DND-41 (cell line): ENCODE data around the gene TIMM44.

Experiments used
- ATAC-seq: fragments of 200-7000 bp; cut with Tn5 transposase; 3 replicates; pipeline ENCODE4 v1.9.1; 2021; ENCODE audit warnings: low read depth; ENCODE audit not compliant: insufficient read depth
- DNase-seq: peaks from one replicate; pipeline ENCODE4 v3.0.0-alpha.2; 2020
- H2AFZ ChIP-seq: 2 replicates; pipeline ENCODE4 v1.6.0; 2012; ENCODE audit warnings: low read depth, low read length
- H3K27ac ChIP-seq: 2 replicates; pipeline ENCODE4 v1.5.1; 2012; ENCODE audit warnings: low read length, inconsistent platforms
- H3K27me3 ChIP-seq: fragments of 200-600 bp; sonication (generic); 2 replicates; pipeline ENCODE4 v1.6.0; 2012; ENCODE audit warnings: low read length, mild to moderate bottlenecking, inconsistent platforms; ENCODE audit not compliant: insufficient read depth, poor library complexity
- H3K36me3 ChIP-seq: 2 replicates; pipeline ENCODE4 v1.5.1; 2012; ENCODE audit warnings: low read length, inconsistent platforms; ENCODE audit not compliant: insufficient read depth
- H3K4me1 ChIP-seq: 2 replicates; pipeline ENCODE4 v1.5.1; 2012; ENCODE audit warnings: mild to moderate bottlenecking, low read length; ENCODE audit not compliant: insufficient read depth
- H3K4me2 ChIP-seq: 2 replicates; pipeline ENCODE4 v1.6.0; 2012; ENCODE audit warnings: mild to moderate bottlenecking, moderate library complexity, low read length, inconsistent platforms; ENCODE audit not compliant: insufficient read depth
- H3K4me3 ChIP-seq, 2 experiments: fragments of 200-600 bp in 1 of 2; shearing (Covaris generic) in 1 of 2; 2 replicates each; pipeline ENCODE4 v1.5.1; 2012 to 2016; ENCODE audit warnings: inconsistent platforms in 2 of 2, low read length in 2 of 2, mild to moderate bottlenecking in 2 of 2, low read depth in 1 of 2, moderate library complexity in 1 of 2
- H3K79me2 ChIP-seq: 2 replicates; pipeline ENCODE4 v1.6.0; 2012; ENCODE audit warnings: low read length, inconsistent platforms; ENCODE audit not compliant: insufficient read depth
- H3K9ac ChIP-seq: 2 replicates; pipeline ENCODE4 v1.6.0; 2012; ENCODE audit warnings: low read depth, mild to moderate bottlenecking, inconsistent platforms, low read length, moderate library complexity
- H3K9me3 ChIP-seq: 2 replicates; pipeline ENCODE4 v1.5.1; 2012; ENCODE audit warnings: low read length, moderate library complexity, mild to moderate bottlenecking, inconsistent platforms; ENCODE audit not compliant: insufficient read depth, severe bottlenecking
- H4K20me1 ChIP-seq: 2 replicates; pipeline ENCODE4 v1.6.0; 2012; ENCODE audit warnings: low read length; ENCODE audit not compliant: insufficient read depth
- CTCF ChIP-seq: IDR thresholded peaks from 2 replicates; pipeline ENCODE4 v1.5.1; 2012; ENCODE audit warnings: borderline replicate concordance, low read length, moderate library complexity, mild to moderate bottlenecking; ENCODE audit not compliant: poor library complexity, severe bottlenecking; ENCODE audit errors: extremely low read depth
- EZH2 ChIP-seq: IDR thresholded peaks from 3 replicates; pipeline ENCODE4 v1.6.1; 2012; ENCODE audit warnings: borderline replicate concordance, low read depth, mild to moderate bottlenecking, moderate library complexity, low read length, inconsistent platforms; ENCODE audit not compliant: severe bottlenecking

TIMM44 gene

GRCh38 chr19:7885818-7886217, 57.6 kb downstream of the TIMM44 start:
- Histone ChIP-seq H3K4me3 (no peak overlapping the region), H4K20me1 (no peaks in the 10 kb centered on the region), H3K36me3 (no peaks in the 10 kb centered on the region), H3K4me2 (no peak overlapping the region), H3K9me3 (no peaks in the 10 kb centered on the region), H2AFZ (no peak overlapping the region), H3K79me2 (no peaks in the 10 kb centered on the region), H3K27me3 (no peaks in the 10 kb centered on the region), H3K9ac (no peak overlapping the region), H3K27ac (no peak overlapping the region), H3K4me1 (peaks cover 4% of the 10 kb centered on the region)
- DNase-seq (no peak), ATAC-seq (no peak)
- no peak for TF ChIP-seq CTCF
- no peak for TF ChIP-seq EZH2

GRCh38 chr19:7883796-7884570, 59.5 kb downstream of the TIMM44 start:
- DNase-seq: no peak
- TF ChIP-seq CTCF (no peak), EZH2 (no peak)

GRCh38 chr19:7883105-7883504, 60.4 kb downstream of the TIMM44 start:
- no peaks in the 10 kb centered on the region for H3K36me3 ChIP-seq
- DNase-seq: no peak
- TF ChIP-seq CTCF (no peak), EZH2 (no peak)
- H3K9ac ChIP-seq: no peak overlapping the region
- no peaks in the 10 kb centered on the region for H4K20me1 ChIP-seq
- no peak overlapping the region for H2AFZ ChIP-seq
- H3K9me3 ChIP-seq: no peaks in the 10 kb centered on the region
- no peak overlapping the region for H3K27ac ChIP-seq
- H3K4me2 ChIP-seq: no peak overlapping the region
- H3K4me3 ChIP-seq: no peak overlapping the region
- no peaks in the 10 kb centered on the region for H3K27me3 ChIP-seq
- no peak for ATAC-seq
- peaks cover 3% of the 10 kb centered on the region; the same call in 1 of the 2 replicates for H3K4me1 ChIP-seq
- no peaks in the 10 kb centered on the region for H3K79me2 ChIP-seq

More at GRCh38 chr19:7883796-7884570, 59.5 kb downstream of the TIMM44 start:
- Histone ChIP-seq H3K79me2 (no peaks in the 10 kb centered on the region), H3K9ac (no peak overlapping the region), H3K9me3 (no peaks in the 10 kb centered on the region), H3K36me3 (no peaks in the 10 kb centered on the region), H2AFZ (no peak overlapping the region), H3K4me1 (peaks cover 3% of the 10 kb centered on the region; the same call in 1 of the 2 replicates), H3K27me3 (no peaks in the 10 kb centered on the region), H3K4me2 (no peak overlapping the region), H3K4me3 (no peak overlapping the region), H4K20me1 (no peaks in the 10 kb centered on the region), H3K27ac (no peak overlapping the region)
- ATAC-seq: no peak
